ENCODE results near the gene PCDHGB5.

- TF ChIP-seq CTCF (IDR thresholded peaks at IDR 0.05; ENCODE audit: poor library complexity) (no peak), EZH2 (IDR thresholded peaks at IDR 0.05; ENCODE audit: borderline replicate concordance) (no peak)
Measured at GRCh38 chr5:141440341-141440740, 42.6 kb downstream of the PCDHGB5 start.
